Keratinocyte (primary cell): ENCODE data around the gene HOXB2.

Experiments used
- CTCF ChIP-seq, 3 experiments: IDR thresholded peaks in 1 of 3; conservative IDR thresholded peaks in 1 of 3; optimal IDR thresholded peaks in 1 of 3; 2 replicates in 2 of 3; 3 replicates in 1 of 3; pipeline versions ENCODE3 to v1.5.1; 2011; ENCODE audit warnings: low read length in 3 of 3, mild to moderate bottlenecking in 3 of 3, moderate library complexity in 2 of 3, control low read depth in 1 of 3, inconsistent platforms in 1 of 3; ENCODE audit not compliant: insufficient read depth in 2 of 3; ENCODE audit errors: extremely low read depth in 1 of 3
- EZH2 ChIP-seq: IDR thresholded peaks from one replicate; pipeline ENCODE4 v1.6.1; 2012; ENCODE audit warnings: inconsistent platforms, mild to moderate bottlenecking, low read length, moderate library complexity

GRCh38 chr17:48593126-48593829 is 48.4 kb upstream of the HOXB2 start, which contains the start of gene HOXB5:
- TF ChIP-seq EZH2 = peak; percentile 70
- no peak for TF ChIP-seq CTCF (optimal IDR thresholded peaks at IDR 0.05 in 1 of 3, IDR thresholded peaks at IDR 0.05 in 1 of 3, conservative IDR thresholded peaks at IDR 0.05 in 1 of 3; ENCODE audit: extremely low read depth in 1 of 3, insufficient read depth in 2 of 3, low read length in 3 of 3)
